Measurements from ENCODE around the gene FAM20C. TPM values are rescaled to one million over a fixed set of nuclear protein-coding genes. Genes with fewer than 3 reads are reported as not detected.

The FAM20C gene
- total RNA-seq, 6 donors from 2014 or later: 17.7 to 53.7 (median 46.8) TPM

DNA sequence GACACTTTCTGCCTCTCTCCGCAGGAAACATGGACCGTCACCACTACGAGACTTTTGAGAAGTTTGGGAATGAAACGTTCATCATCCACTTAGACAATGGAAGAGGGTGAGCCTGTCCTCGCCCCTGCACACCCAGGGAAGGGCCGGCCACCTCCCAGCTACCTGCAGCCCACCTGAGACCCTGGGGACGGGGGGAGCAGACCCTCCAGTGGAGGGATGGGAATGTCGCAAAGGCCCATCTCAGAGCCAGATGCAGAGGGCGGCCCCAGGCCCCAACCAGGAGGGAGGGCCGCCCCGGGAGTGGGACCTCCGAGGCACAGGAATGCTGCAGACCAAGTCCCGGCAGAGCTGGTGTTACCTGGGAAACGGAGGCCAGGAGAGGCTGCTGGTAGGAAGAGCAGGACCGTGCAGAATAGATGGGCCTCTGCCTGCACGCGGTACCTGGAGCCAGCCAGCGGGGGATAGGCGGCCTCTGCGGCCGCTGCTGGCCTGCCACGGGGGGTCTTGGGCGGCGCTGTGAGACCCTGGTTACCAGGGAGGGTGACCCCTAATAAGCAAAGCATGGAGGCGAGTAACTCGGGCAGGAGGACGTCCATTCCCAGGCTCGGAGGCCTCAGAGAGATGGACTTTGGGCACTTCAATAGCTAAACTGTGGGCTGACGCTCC, 64.7 kb downstream of the FAM20C start:
- peaks cover 0 to 80% (median 52%) of the 10 kb centered on the region in 4 donors for H3K36me3 ChIP-seq
- ATAC-seq (ENCODE audit: low FRiP score in 2 of 2) (no peak), DNase-seq (peak in 1 of 2 donors; percentile 68)
- H3K4me1 ChIP-seq: no peaks in the 10 kb centered on the region
- H3K27me3 ChIP-seq: no peaks in the 10 kb centered on the region
- WGBS, 2 donors: 94% methylated on average over 16 to 29 of the region's 29 CpGs
- no peak overlapping the region for H3K27ac ChIP-seq
- no peak for TF ChIP-seq POLR2A (IDR thresholded peaks at IDR 0.05)
- TF ChIP-seq POLR2AphosphoS5 (IDR thresholded peaks at IDR 0.05): no peak
- TF ChIP-seq, protein P1, sequence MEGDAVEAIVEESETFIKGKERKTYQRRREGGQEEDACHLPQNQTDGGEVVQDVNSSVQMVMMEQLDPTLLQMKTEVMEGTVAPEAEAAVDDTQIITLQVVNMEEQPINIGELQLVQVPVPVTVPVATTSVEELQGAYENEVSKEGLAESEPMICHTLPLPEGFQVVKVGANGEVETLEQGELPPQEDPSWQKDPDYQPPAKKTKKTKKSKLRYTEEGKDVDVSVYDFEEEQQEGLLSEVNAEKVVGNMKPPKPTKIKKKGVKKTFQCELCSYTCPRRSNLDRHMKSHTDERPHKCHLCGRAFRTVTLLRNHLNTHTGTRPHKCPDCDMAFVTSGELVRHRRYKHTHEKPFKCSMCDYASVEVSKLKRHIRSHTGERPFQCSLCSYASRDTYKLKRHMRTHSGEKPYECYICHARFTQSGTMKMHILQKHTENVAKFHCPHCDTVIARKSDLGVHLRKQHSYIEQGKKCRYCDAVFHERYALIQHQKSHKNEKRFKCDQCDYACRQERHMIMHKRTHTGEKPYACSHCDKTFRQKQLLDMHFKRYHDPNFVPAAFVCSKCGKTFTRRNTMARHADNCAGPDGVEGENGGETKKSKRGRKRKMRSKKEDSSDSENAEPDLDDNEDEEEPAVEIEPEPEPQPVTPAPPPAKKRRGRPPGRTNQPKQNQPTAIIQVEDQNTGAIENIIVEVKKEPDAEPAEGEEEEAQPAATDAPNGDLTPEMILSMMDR (IDR thresholded peaks at IDR 0.05): no peak
- TF ChIP-seq EP300 (IDR thresholded peaks at IDR 0.05): no peak
- peaks cover 0 to 3% (median 0%) of the 10 kb centered on the region in 4 donors for H3K9me3 ChIP-seq
- H3K4me3 ChIP-seq: no peak overlapping the region

DNA sequence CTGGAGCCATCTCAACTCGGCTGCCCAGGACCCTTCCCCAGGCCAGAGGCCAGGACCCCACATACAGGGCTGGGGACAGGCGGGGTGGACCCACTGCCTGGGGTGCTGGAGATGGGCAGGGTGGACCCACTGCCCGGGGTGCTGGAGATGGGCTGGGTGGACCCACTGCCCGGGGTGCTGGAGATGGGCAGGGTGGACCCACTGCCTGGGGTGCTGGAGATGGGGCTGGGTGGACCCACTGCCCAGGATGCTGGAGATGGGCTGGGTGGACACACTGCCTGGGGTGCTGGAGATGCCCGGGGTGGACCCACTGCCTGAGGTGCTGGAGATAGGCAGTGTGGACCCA, 65.2 kb downstream of the FAM20C start:
- Histone ChIP-seq H3K4me3 (no peak overlapping the region), H3K36me3 (peaks cover 0 to 75% (median 47%) of the 10 kb centered on the region in 4 donors), H3K27me3 (no peaks in the 10 kb centered on the region), H3K4me1 (no peaks in the 10 kb centered on the region), H3K9me3 (peaks cover 0 to 8% (median 0%) of the 10 kb centered on the region in 4 donors), H3K27ac (no peak overlapping the region)
- WGBS, 2 donors: 75 to 87% methylated on average over 3 to 4 of the region's 5 CpGs
- peak in 1 of 2 donors; percentile 55 for DNase-seq
- no peak for ATAC-seq (ENCODE audit: low FRiP score in 2 of 2)
- TF ChIP-seq EP300 (IDR thresholded peaks at IDR 0.05) (no peak), POLR2AphosphoS5 (IDR thresholded peaks at IDR 0.05) (no peak), POLR2A (IDR thresholded peaks at IDR 0.05) (no peak)
- TF ChIP-seq, protein P1 (IDR thresholded peaks at IDR 0.05): no peak

DNA sequence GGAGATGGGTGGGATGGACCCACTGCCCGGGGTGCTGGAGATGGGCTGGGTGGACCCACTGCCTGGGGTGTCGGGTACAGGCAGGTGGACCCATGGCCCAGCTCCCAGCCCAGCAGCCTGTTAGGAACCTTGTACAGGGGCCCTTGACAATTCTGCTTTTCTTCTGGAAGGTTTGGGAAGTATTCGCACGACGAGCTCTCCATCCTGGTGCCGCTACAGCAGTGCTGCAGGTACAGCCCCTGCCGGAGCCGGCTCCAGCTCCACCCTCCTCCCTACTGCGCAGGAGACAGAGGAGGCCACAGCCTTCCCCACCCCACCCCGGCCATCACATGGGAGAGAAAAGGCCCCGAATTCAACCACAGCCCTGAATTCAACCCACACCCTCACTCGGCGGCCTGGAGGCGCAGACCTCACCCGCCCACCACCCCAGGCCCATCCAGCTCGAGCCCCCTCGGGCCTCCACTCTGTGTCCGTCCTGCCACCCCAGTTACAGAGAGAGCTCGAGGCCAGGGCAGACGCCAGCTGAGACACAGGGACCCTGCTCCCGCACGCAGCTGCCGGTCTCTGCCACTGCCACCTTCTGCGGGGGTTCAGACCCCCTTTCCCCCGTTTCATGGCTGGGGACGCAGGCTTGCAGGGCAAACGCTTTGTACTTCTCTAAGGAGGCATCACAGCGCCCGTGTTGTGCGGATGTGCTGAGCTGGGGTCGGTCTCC, 66.3 kb downstream of the FAM20C start:
- DNase-seq: peak in 1 of 2 donors; percentile 67
- H3K27me3 ChIP-seq: no peaks in the 10 kb centered on the region
- peaks cover 0 to 65% (median 39%) of the 10 kb centered on the region in 4 donors for H3K36me3 ChIP-seq
- H3K27ac ChIP-seq: no peak overlapping the region
- TF ChIP-seq POLR2A (IDR thresholded peaks at IDR 0.05) (no peak), POLR2AphosphoS5 (IDR thresholded peaks at IDR 0.05) (no peak), EP300 (IDR thresholded peaks at IDR 0.05) (no peak)
- TF ChIP-seq, protein P1 (IDR thresholded peaks at IDR 0.05): no peak
- H3K9me3 ChIP-seq: peaks cover 0 to 12% (median 0%) of the 10 kb centered on the region in 4 donors
- H3K4me3 ChIP-seq: no peak overlapping the region
- 85 to 97% methylated on average over 11 to 30 of the region's 31 CpGs for WGBS, 2 donors
- ATAC-seq (ENCODE audit: low FRiP score in 2 of 2): no peak
- no peaks in the 10 kb centered on the region for H3K4me1 ChIP-seq

DNA sequence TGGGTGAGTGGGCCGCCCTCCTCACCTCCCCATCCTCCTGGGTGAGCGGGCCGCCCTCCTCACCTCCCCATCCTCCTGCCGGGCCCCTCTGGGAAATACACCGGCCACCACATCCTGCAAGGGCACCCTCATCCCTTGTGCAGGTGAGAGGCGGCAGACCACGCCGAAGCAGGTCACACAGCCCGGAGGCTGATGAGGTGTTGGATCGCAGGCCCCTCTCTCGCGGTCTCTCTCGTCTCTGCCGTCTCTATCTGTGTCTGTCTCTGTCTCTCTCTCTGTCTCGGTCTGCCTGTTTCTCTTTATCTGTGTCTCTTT, 66.8 kb downstream of the FAM20C start:
- peaks cover 0 to 16% (median 0%) of the 10 kb centered on the region in 4 donors for H3K9me3 ChIP-seq
- H3K36me3 ChIP-seq: peaks cover 0 to 62% (median 39%) of the 10 kb centered on the region in 4 donors
- ATAC-seq (ENCODE audit: low FRiP score in 2 of 2) (no peak), DNase-seq (no peak)
- TF ChIP-seq POLR2A (IDR thresholded peaks at IDR 0.05) (no peak), EP300 (IDR thresholded peaks at IDR 0.05) (no peak), POLR2AphosphoS5 (IDR thresholded peaks at IDR 0.05) (no peak)
- TF ChIP-seq, protein P1 (IDR thresholded peaks at IDR 0.05): no peak
- H3K27ac ChIP-seq: no peak overlapping the region
- no peak overlapping the region for H3K4me3 ChIP-seq
- H3K4me1 ChIP-seq: peaks cover 0 to 3% (median under 1%) of the 10 kb centered on the region in 4 donors
- WGBS, 2 donors: 92 to 94% methylated on average over 13 to 15 of the region's 15 CpGs
- no peaks in the 10 kb centered on the region for H3K27me3 ChIP-seq

Measured in upper lobe of left lung (tissue), 6 donors.